SK-N-SH (cell line): ENCODE results near the gene KRT72. TPM values are rescaled to one million over a fixed set of nuclear protein-coding genes. Genes with fewer than 3 reads are reported as not detected.

Source experiments
- CTCF ChIA-PET: fragments of 300-600, 350-600 bp; formaldehyde crosslinking; extraction: SDS; loops from one replicate; lab custom pipeline; 2021; lab: Yijun Ruan, JAX
- POLR2A ChIA-PET: fragments of 350-600 bp; sonication (Branson Sonifier 250); formaldehyde crosslinking; extraction: SDS; loops from one replicate; lab custom pipeline; 2020; ENCODE audit warnings: antibody characterized with exemption, inconsistent platforms; lab: Yijun Ruan, JAX
- DNase-seq: peaks from one replicate; pipeline ENCODE4 v3.0.0; 2012
- H2AFZ ChIP-seq: fragments of 200-600 bp; sonication (generic); 2 replicates; pipeline ENCODE4 v1.8.1; 2016; ENCODE audit warnings: antibody characterized with exemption, mild to moderate bottlenecking, low read depth
- H3F3A ChIP-seq: fragments of 200-600 bp; sonication (generic); replicated peaks from 2 replicates; pipeline ENCODE3; 2016; ENCODE audit warnings: antibody characterized with exemption, mild to moderate bottlenecking; ENCODE audit not compliant: insufficient read depth
- H3K27ac ChIP-seq, 2 experiments: fragments of 200-500 bp in 1 of 2; fragments of 200-600 bp in 1 of 2; sonication (Bioruptor generic) in 1 of 2; sonication (generic), shearing (Covaris generic) in 1 of 2; 2 replicates each; pipeline versions ENCODE4 v1.5.1 to v1.6.1; 2014 to 2016; ENCODE audit warnings: low read depth in 2 of 2, inconsistent platforms in 1 of 2, low read length in 1 of 2, mild to moderate bottlenecking in 1 of 2, mixed read lengths in 1 of 2
- H3K27me3 ChIP-seq: fragments of 200-600 bp; sonication (generic), shearing (Covaris generic); 2 replicates; pipeline ENCODE4 v1.6.1; 2016; ENCODE audit warnings: mixed run types; ENCODE audit not compliant: insufficient read depth
- H3K36me3 ChIP-seq, 2 experiments: fragments of 200-500 bp in 1 of 2; fragments of 200-600 bp in 1 of 2; sonication (Bioruptor generic) in 1 of 2; sonication (generic) in 1 of 2; replicated peaks in 1 of 2; 2 replicates each; pipeline versions ENCODE3 to v1.5.1; 2014 to 2016; ENCODE audit warnings: low read length in 1 of 2, mild to moderate bottlenecking in 1 of 2; ENCODE audit not compliant: insufficient read depth in 2 of 2, control insufficient read depth in 1 of 2
- H3K4me1 ChIP-seq, 2 experiments: fragments of 200-500 bp in 1 of 2; fragments of 200-600 bp in 1 of 2; sonication (Bioruptor generic) in 1 of 2; sonication (generic), shearing (Covaris generic) in 1 of 2; 2 replicates each; pipeline versions ENCODE4 v1.5.1 to v1.6.1; 2014 to 2016; ENCODE audit warnings: low read depth in 1 of 2, low read length in 1 of 2, mixed run types in 1 of 2; ENCODE audit not compliant: insufficient read depth in 2 of 2, control insufficient read depth in 1 of 2
- H3K4me2 ChIP-seq: fragments of 200-600 bp; sonication (generic), shearing (Covaris generic); 2 replicates; pipeline ENCODE4 v1.6.1; 2017; ENCODE audit warnings: mixed run types
- H3K4me3 ChIP-seq, 2 experiments: fragments of 200-500 bp in 1 of 2; fragments of 200-600 bp in 1 of 2; sonication (Bioruptor generic) in 1 of 2; sonication (generic), shearing (Covaris generic) in 1 of 2; 2 replicates each; pipeline versions ENCODE4 v1.5.1 to v1.8.1; 2014 to 2016; ENCODE audit warnings: low read depth in 2 of 2, inconsistent platforms in 1 of 2, low read length in 1 of 2, mild to moderate bottlenecking in 1 of 2, mixed read lengths in 1 of 2, moderate library complexity in 1 of 2
- H3K79me2 ChIP-seq: fragments of 200-600 bp; sonication (generic); 2 replicates; pipeline ENCODE4 v1.8.1; 2017; ENCODE audit warnings: mild to moderate bottlenecking; ENCODE audit not compliant: insufficient read depth
- H3K9ac ChIP-seq: fragments of 200-600 bp; sonication (generic); 2 replicates; pipeline ENCODE4 v1.6.1; 2017; ENCODE audit warnings: mixed run types
- H3K9me2 ChIP-seq: fragments of 200-600 bp; sonication (generic); 2 replicates; pipeline ENCODE4 v1.6.1; 2017; ENCODE audit warnings: mixed run types
- H3K9me3 ChIP-seq: fragments of 200-600 bp; sonication (generic); 2 replicates; pipeline ENCODE4 v1.6.1; 2017; ENCODE audit warnings: mixed run types, mild to moderate bottlenecking, moderate library complexity
- H4K20me1 ChIP-seq: fragments of 200-600 bp; sonication (generic); 2 replicates; pipeline ENCODE4 v1.6.1; 2017; ENCODE audit warnings: mild to moderate bottlenecking, mixed run types; ENCODE audit not compliant: insufficient read depth
- CHD2 ChIP-seq: fragments of 150-350 bp; IDR thresholded peaks from 2 replicates; pipeline ENCODE4 v1.6.1; 2018; ENCODE audit warnings: low read length; ENCODE audit not compliant: partially characterized antibody
- EP300 ChIP-seq, 2 experiments: IDR thresholded peaks; 2 replicates each; pipeline versions ENCODE4 v1.4.0 to v1.6.1; 2012; ENCODE audit warnings: borderline replicate concordance in 1 of 2, low read depth in 1 of 2, low read length in 1 of 2
- EZH2phosphoT487 ChIP-seq: fragments of 200-600 bp; sonication (generic); IDR thresholded peaks from 2 replicates; pipeline ENCODE4 v1.6.1; 2017; ENCODE audit warnings: low read depth, mixed run types, mild to moderate bottlenecking, antibody characterized with exemption, moderate library complexity, borderline replicate concordance
- FOSL2 ChIP-seq: IDR thresholded peaks from 2 replicates; pipeline ENCODE4 v1.4.0; 2012; ENCODE audit warnings: low read depth, mild to moderate bottlenecking, moderate library complexity, borderline replicate concordance
- FOXJ3 ChIP-seq: sonication (generic); formaldehyde crosslinking; IDR thresholded peaks from 2 replicates; pipeline ENCODE4 v1.5.1; 2020; ENCODE audit warnings: mild to moderate bottlenecking, missing genetic modification reagents
- JUND ChIP-seq: IDR thresholded peaks from 2 replicates; pipeline ENCODE4 v1.4.0; 2012
- MEF2A ChIP-seq: IDR thresholded peaks from 2 replicates; pipeline ENCODE4 v1.4.0; 2012; ENCODE audit warnings: low read depth, borderline replicate concordance
- MXI1 ChIP-seq: IDR thresholded peaks from 2 replicates; pipeline ENCODE4 v1.6.1; 2012; ENCODE audit warnings: mild to moderate bottlenecking, low read depth, low read length, improper control_type of control experiment
- NFIC ChIP-seq: IDR thresholded peaks from 2 replicates; pipeline ENCODE4 v1.4.0; 2012; ENCODE audit warnings: borderline replicate concordance
- POLR2AphosphoS5 ChIP-seq: IDR thresholded peaks from 2 replicates; pipeline ENCODE4 v1.6.1; 2012; ENCODE audit warnings: low read depth, low read length
- RCOR1 ChIP-seq: fragments of 150-350 bp; IDR thresholded peaks from 2 replicates; pipeline ENCODE4 v1.6.1; 2017; ENCODE audit warnings: antibody characterized with exemption, low read length
- RXRA ChIP-seq: IDR thresholded peaks from 2 replicates; pipeline ENCODE4 v1.4.0; 2012; ENCODE audit warnings: low read depth, mild to moderate bottlenecking, borderline replicate concordance
- SIN3A ChIP-seq: IDR thresholded peaks from 2 replicates; pipeline ENCODE4 v1.6.1; 2012; ENCODE audit warnings: low read depth, mild to moderate bottlenecking, low read length, moderate library complexity, borderline replicate concordance
- TAF1 ChIP-seq: IDR thresholded peaks from 2 replicates; pipeline ENCODE4 v1.6.1; 2012; ENCODE audit warnings: low read depth, mild to moderate bottlenecking, low read length, moderate library complexity, borderline replicate concordance
- TEAD4 ChIP-seq: IDR thresholded peaks from 2 replicates; pipeline ENCODE4 v1.4.0; 2012; ENCODE audit warnings: mild to moderate bottlenecking, borderline replicate concordance; ENCODE audit not compliant: insufficient read depth
- YY1 ChIP-seq: IDR thresholded peaks from 2 replicates; pipeline ENCODE4 v1.4.0; 2012; ENCODE audit warnings: low read depth, mild to moderate bottlenecking
- WGBS: methylation state at CpG from one replicate; pipeline ENCODE4 v1.1.6; 2017; ENCODE audit warnings: low lambda C conversion rate; 5-methylcytosine and 5-hydroxymethylcytosine counted together
- polyA plus RNA-seq, 3 experiments: library from polyadenylated mRNA; depleted of rRNA; stranded (reverse); fragments of >200 nt; gene quantifications; 2 replicates each; pipeline ENCODE4 v1.2.3, GENCODE V29; 2012
- TF ChIP-seq, protein P1 (sequence below): IDR thresholded peaks from 2 replicates; pipeline ENCODE4 v1.4.0; 2012; ENCODE audit warnings: low read depth, borderline replicate concordance
- TF ChIP-seq, protein P2 (sequence below): IDR thresholded peaks from 2 replicates; pipeline ENCODE4; 2012
- TF ChIP-seq, protein P3 (sequence below): IDR thresholded peaks from 2 replicates; pipeline ENCODE4 v1.4.0; 2012; ENCODE audit warnings: low read depth
- TF ChIP-seq, protein P4 (sequence below): fragments of 200-600 bp; sonication (generic); IDR thresholded peaks from 2 replicates; pipeline ENCODE4 v1.6.1; 2017; ENCODE audit warnings: antibody characterized with exemption, mild to moderate bottlenecking, moderate library complexity
- TF ChIP-seq, protein P5 (sequence below): IDR thresholded peaks from 2 replicates; pipeline ENCODE4 v1.4.0; 2012; ENCODE audit warnings: low read depth, borderline replicate concordance

The KRT72 gene
- polyA plus RNA-seq, 1 of the 3 experiments (the other 2 are of a cell fraction), result not detected

DNA sequence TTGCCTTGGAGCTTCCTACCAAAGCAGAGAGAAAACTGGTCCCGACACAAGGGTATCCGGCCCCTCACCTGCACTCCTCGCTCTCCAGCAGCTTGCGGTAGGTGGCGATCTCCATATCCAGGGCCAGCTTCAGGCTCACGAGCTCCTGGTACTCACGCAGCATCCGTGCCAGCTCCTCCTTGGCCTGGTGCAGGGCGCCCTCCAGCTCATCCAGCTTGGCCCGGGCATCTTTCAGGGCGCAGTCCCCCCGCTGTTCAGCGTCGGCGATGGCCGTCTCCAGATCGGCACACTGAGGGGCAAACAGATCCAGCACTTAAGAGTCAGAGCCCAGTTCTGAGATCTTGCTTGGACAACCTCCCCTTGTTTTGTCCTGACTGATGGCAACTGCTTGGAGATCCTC lies 13.7 kb downstream of the KRT72 start:
- WGBS, result 38% methylated on average over 3 of the region's 17 CpGs
- Histone ChIP-seq H3K4me3 (no peak overlapping the region), H3K4me2 (no peak overlapping the region), H3K9ac (no peak overlapping the region)
- POLR2A ChIA-PET, result no interaction called here
- TF ChIP-seq RXRA, result no peak
- no peak for TF ChIP-seq SIN3A
- TF ChIP-seq MXI1, result no peak
- TF ChIP-seq TEAD4, result no peak
- TF ChIP-seq, protein P1, sequence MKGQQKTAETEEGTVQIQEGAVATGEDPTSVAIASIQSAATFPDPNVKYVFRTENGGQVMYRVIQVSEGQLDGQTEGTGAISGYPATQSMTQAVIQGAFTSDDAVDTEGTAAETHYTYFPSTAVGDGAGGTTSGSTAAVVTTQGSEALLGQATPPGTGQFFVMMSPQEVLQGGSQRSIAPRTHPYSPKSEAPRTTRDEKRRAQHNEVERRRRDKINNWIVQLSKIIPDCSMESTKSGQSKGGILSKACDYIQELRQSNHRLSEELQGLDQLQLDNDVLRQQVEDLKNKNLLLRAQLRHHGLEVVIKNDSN, result no peak
- TF ChIP-seq, all 33 proteins: peak for 0
- Histone ChIP-seq H3K9me2 (no peaks in the 10 kb centered on the region), H3K9me3 (no peaks in the 10 kb centered on the region), H3K27ac (no peak overlapping the region), H2AFZ (no peak overlapping the region), H3K79me2 (no peaks in the 10 kb centered on the region), H3F3A (no peaks in the 10 kb centered on the region), H3K27me3 (peaks cover 45% of the 10 kb centered on the region), H3K4me1 (no peaks in the 10 kb centered on the region), H3K36me3 (no peaks in the 10 kb centered on the region), H4K20me1 (no peaks in the 10 kb centered on the region)
- no peak for DNase-seq
- CTCF ChIA-PET, result interaction anchor here (0.8 to 4.2 kb wide), 3 partner anchors 278 to 393 kb away, joined by 3 to 19 read pairs (median 6); no protein-coding TSS in a partner anchor

DNA sequence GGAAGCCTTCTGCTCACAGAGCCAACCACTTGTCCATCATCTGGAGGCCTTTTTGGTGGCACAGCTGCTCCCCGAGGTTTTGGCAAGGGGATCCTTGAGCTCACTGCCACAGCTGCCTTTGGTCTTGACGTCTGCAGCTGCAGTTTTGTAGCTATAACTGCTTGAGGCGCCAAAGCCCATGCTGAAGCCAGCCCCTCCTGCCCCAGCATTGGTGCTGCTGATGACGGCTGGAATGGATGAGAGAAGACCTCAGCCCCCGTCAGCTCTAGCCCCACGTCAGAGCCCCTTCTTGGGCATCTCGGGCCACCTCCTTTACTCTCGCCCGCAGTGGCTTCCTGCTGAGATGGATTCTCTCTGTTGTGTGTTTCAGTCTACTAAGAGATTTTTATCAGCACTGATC lies 15.3 kb downstream of the KRT72 start:
- Histone ChIP-seq H3K4me1 (no peaks in the 10 kb centered on the region), H3K36me3 (no peaks in the 10 kb centered on the region), H4K20me1 (no peaks in the 10 kb centered on the region), H3K79me2 (no peaks in the 10 kb centered on the region), H3K27me3 (peaks cover 46% of the 10 kb centered on the region), H2AFZ (no peak overlapping the region), H3K9ac (no peak overlapping the region), H3K9me3 (no peaks in the 10 kb centered on the region), H3K27ac (no peak overlapping the region), H3K4me2 (no peak overlapping the region), H3F3A (no peaks in the 10 kb centered on the region), H3K4me3 (no peak overlapping the region), H3K9me2 (no peaks in the 10 kb centered on the region)
- ChIA-PET POLR2A (no interaction called here), CTCF (interaction anchor here (0.6 to 3.4 kb wide), 5 partner anchors 152 to 395 kb away, joined by 3 to 11 read pairs (median 5); no protein-coding TSS in a partner anchor)
- no peak for DNase-seq
- TF ChIP-seq RCOR1 (no peak), CHD2 (no peak), FOSL2 (no peak), MEF2A (no peak), POLR2AphosphoS5 (no peak), EP300 (IDR thresholded peaks at IDR 0.05; ENCODE audit: borderline replicate concordance in 1 of 2, low read depth in 1 of 2, low read length in 1 of 2) (no peak), EZH2phosphoT487 (no peak), FOXJ3 (no peak), YY1 (no peak), TAF1 (no peak), SIN3A (no peak), NFIC (no peak), JUND (no peak), RXRA (no peak)
- TF ChIP-seq, protein P2, sequence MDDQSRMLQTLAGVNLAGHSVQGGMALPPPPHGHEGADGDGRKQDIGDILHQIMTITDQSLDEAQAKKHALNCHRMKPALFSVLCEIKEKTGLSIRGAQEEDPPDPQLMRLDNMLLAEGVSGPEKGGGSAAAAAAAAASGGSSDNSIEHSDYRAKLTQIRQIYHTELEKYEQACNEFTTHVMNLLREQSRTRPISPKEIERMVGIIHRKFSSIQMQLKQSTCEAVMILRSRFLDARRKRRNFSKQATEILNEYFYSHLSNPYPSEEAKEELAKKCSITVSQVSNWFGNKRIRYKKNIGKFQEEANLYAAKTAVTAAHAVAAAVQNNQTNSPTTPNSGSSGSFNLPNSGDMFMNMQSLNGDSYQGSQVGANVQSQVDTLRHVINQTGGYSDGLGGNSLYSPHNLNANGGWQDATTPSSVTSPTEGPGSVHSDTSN, result no peak
- TF ChIP-seq, protein P3, sequence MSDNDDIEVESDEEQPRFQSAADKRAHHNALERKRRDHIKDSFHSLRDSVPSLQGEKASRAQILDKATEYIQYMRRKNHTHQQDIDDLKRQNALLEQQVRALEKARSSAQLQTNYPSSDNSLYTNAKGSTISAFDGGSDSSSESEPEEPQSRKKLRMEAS, result no peak
- TF ChIP-seq, protein P4, sequence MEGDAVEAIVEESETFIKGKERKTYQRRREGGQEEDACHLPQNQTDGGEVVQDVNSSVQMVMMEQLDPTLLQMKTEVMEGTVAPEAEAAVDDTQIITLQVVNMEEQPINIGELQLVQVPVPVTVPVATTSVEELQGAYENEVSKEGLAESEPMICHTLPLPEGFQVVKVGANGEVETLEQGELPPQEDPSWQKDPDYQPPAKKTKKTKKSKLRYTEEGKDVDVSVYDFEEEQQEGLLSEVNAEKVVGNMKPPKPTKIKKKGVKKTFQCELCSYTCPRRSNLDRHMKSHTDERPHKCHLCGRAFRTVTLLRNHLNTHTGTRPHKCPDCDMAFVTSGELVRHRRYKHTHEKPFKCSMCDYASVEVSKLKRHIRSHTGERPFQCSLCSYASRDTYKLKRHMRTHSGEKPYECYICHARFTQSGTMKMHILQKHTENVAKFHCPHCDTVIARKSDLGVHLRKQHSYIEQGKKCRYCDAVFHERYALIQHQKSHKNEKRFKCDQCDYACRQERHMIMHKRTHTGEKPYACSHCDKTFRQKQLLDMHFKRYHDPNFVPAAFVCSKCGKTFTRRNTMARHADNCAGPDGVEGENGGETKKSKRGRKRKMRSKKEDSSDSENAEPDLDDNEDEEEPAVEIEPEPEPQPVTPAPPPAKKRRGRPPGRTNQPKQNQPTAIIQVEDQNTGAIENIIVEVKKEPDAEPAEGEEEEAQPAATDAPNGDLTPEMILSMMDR, result no peak
- TF ChIP-seq, protein P5, sequence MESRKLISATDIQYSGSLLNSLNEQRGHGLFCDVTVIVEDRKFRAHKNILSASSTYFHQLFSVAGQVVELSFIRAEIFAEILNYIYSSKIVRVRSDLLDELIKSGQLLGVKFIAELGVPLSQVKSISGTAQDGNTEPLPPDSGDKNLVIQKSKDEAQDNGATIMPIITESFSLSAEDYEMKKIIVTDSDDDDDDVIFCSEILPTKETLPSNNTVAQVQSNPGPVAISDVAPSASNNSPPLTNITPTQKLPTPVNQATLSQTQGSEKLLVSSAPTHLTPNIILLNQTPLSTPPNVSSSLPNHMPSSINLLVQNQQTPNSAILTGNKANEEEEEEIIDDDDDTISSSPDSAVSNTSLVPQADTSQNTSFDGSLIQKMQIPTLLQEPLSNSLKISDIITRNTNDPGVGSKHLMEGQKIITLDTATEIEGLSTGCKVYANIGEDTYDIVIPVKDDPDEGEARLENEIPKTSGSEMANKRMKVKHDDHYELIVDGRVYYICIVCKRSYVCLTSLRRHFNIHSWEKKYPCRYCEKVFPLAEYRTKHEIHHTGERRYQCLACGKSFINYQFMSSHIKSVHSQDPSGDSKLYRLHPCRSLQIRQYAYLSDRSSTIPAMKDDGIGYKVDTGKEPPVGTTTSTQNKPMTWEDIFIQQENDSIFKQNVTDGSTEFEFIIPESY, result no peak
- TF ChIP-seq, all 33 proteins: peak for 0
- 18% methylated on average over 5 of the region's 9 CpGs for WGBS
